Breast epithelium (tissue), 3 donors: Measurements from ENCODE around the gene CSNK1G3.

ENCODE experiments used
- CTCF ChIP-seq, 3 donors: fragments of 450-650 bp; IDR thresholded peaks; one replicate each; pipeline ENCODE4 v1.5.1; 2016 to 2017; ENCODE audit warnings: antibody characterized with exemption in 3 of 3, mild to moderate bottlenecking in 3 of 3, moderate library complexity in 3 of 3
- POLR2A ChIP-seq: fragments of 450-650 bp; IDR thresholded peaks from one replicate; pipeline ENCODE4 v1.6.1; 2016; ENCODE audit warnings: antibody characterized with exemption, mild to moderate bottlenecking, moderate library complexity

DNA sequence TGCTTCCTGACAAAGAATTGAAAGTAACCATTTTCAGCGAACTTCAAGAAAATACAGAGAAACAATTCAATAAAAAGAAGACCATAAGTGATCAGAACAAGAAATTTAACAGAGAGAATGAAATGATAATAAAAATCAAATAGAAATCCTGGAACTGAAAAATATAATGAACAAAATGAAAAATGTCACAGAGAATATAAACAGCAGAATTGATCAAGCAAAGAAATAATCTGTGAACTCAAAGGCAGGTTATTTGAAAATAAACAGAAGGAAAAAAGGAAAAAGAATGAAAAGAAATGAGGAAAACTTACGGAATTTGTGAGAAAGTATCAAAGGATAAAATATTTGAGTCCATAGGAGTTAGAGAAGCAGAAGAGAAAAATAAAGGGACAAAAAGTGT is 114.1 kb downstream of the CSNK1G3 start:
- TF ChIP-seq POLR2A (no peak), CTCF (IDR thresholded peaks at IDR 0.05) (no peak)
